Measurements from ENCODE around the gene CLEC18A. TPM values are rescaled to one million over a fixed set of nuclear protein-coding genes. Genes with fewer than 3 reads are reported as not detected.
"Not testable (repeated sequence)": the region's sequence is repeated elsewhere in the genome, so short reads cannot be mapped to it uniquely, and the experiment has no call there.

Gene CLEC18A
- 1 to 10 TPM in 1 of 3 donors, under 1 TPM in 2; 0.67 to 1.1 (median 0.89) TPM for polyA plus RNA-seq

GRCh38 chr16:69951017-69951671 lies at the start of gene CLEC18A:
CLEC18A (plus strand) TSS chr16:69951334; CDS start chr16:69951367, 33 bp downstream.
- WGBS, 3 donors: 67 to 79% (median 74%) methylated on average over 3 to 6 of the region's 26 CpGs
- not testable (repeated sequence) for H3K27ac ChIP-seq (ENCODE audit: low read depth, low read length)

- H3K27ac ChIP-seq (ENCODE audit: low read depth, low read length): no peak overlapping the region
- WGBS, 3 donors: 74 to 94% (median 77%) methylated on average over 8 of the region's 8 CpGs
Observed at GRCh38 chr16:69903865-69904415, 47.2 kb upstream of the CLEC18A start.

- no peak overlapping the region for H3K27ac ChIP-seq (ENCODE audit: low read depth, low read length)
- 74 to 88% (median 87%) methylated on average over 9 of the region's 9 CpGs for WGBS, 3 donors
Observed at GRCh38 chr16:69904495-69905170, 46.5 kb upstream of the CLEC18A start.

GRCh38 chr16:69905171-69905555 lies 46.0 kb upstream of the CLEC18A start:
- H3K27ac ChIP-seq (ENCODE audit: low read depth, low read length): no peak overlapping the region
- WGBS, 3 donors: 65 to 75% (median 75%) methylated on average over 2 of the region's 2 CpGs

GRCh38 chr16:69906838-69907401 lies 44.2 kb upstream of the CLEC18A start:
- H3K27ac ChIP-seq (ENCODE audit: low read depth, low read length): no peak overlapping the region
- 90 to 93% (median 91%) methylated on average over 6 of the region's 6 CpGs for WGBS, 3 donors

GRCh38 chr16:69909043-69909442 lies 42.1 kb upstream of the CLEC18A start:
- H3K27ac ChIP-seq (ENCODE audit: low read depth, low read length): no peak overlapping the region
- WGBS, 3 donors: 89 to 96% (median 95%) methylated on average over 8 of the region's 8 CpGs

- 76 to 94% (median 77%) methylated on average over 7 of the region's 7 CpGs for WGBS, 3 donors
Observed at GRCh38 chr16:69909760-69910159, 41.4 kb upstream of the CLEC18A start.

GRCh38 chr16:69910964-69911363 lies 40.2 kb upstream of the CLEC18A start:
- 54 to 63% (median 57%) methylated on average over 3 of the region's 3 CpGs for WGBS, 3 donors

More at GRCh38 chr16:69909760-69910159, 41.4 kb upstream of the CLEC18A start:
- H3K27ac ChIP-seq (ENCODE audit: low read depth, low read length): no peak overlapping the region

GRCh38 chr16:69916462-69916861 lies 34.7 kb upstream of the CLEC18A start:
- WGBS, 3 donors: 90 to 95% (median 95%) methylated on average over 1 of the region's 1 CpG
- H3K27ac ChIP-seq (ENCODE audit: low read depth, low read length): no peak overlapping the region

More at GRCh38 chr16:69910964-69911363, 40.2 kb upstream of the CLEC18A start:
- H3K27ac ChIP-seq (ENCODE audit: low read depth, low read length): no peak overlapping the region

- 70 to 89% (median 78%) methylated on average over 1 of the region's 1 CpG for WGBS, 3 donors
- H3K27ac ChIP-seq (ENCODE audit: low read depth, low read length): no peak overlapping the region
Observed at GRCh38 chr16:69917311-69917710, 33.8 kb upstream of the CLEC18A start.

- no peak overlapping the region for H3K27ac ChIP-seq (ENCODE audit: low read depth, low read length)
- WGBS, 3 donors: 59 to 65% (median 60%) methylated on average over 20 of the region's 20 CpGs
Observed at GRCh38 chr16:69917739-69918138, 33.4 kb upstream of the CLEC18A start.

GRCh38 chr16:69918241-69918640 lies 32.9 kb upstream of the CLEC18A start:
- 86 to 93% (median 89%) methylated on average over 1 of the region's 1 CpG for WGBS, 3 donors
- H3K27ac ChIP-seq (ENCODE audit: low read depth, low read length): no peak overlapping the region

- 71 to 89% (median 88%) methylated on average over 2 of the region's 2 CpGs for WGBS, 3 donors
Observed at GRCh38 chr16:69921127-69921526, 30.0 kb upstream of the CLEC18A start.

GRCh38 chr16:69922200-69922599 lies 28.9 kb upstream of the CLEC18A start:
- no peak overlapping the region for H3K27ac ChIP-seq (ENCODE audit: low read depth, low read length)
- WGBS, 3 donors: 82 to 92% (median 89%) methylated on average over 6 of the region's 6 CpGs

More at GRCh38 chr16:69921127-69921526, 30.0 kb upstream of the CLEC18A start:
- H3K27ac ChIP-seq (ENCODE audit: low read depth, low read length): no peak overlapping the region

- 67 to 79% (median 74%) methylated on average over 10 to 11 of the region's 11 CpGs for WGBS, 3 donors
- no peak overlapping the region for H3K27ac ChIP-seq (ENCODE audit: low read depth, low read length)
Observed at GRCh38 chr16:69924041-69924775, 26.9 kb upstream of the CLEC18A start.

GRCh38 chr16:69924777-69925191 lies 26.4 kb upstream of the CLEC18A start:
- WGBS, 3 donors: 31 to 62% (median 56%) methylated on average over 18 to 19 of the region's 19 CpGs
- H3K27ac ChIP-seq (ENCODE audit: low read depth, low read length): no peak overlapping the region

- H3K27ac ChIP-seq (ENCODE audit: low read depth, low read length): no peak overlapping the region
- 56 to 60% (median 60%) methylated on average over 8 of the region's 8 CpGs for WGBS, 3 donors
Observed at GRCh38 chr16:69925311-69925710, 25.8 kb upstream of the CLEC18A start.

- WGBS, 3 donors: 80 to 94% (median 90%) methylated on average over 8 of the region's 8 CpGs
- no peak overlapping the region for H3K27ac ChIP-seq (ENCODE audit: low read depth, low read length)
Observed at GRCh38 chr16:69926241-69926640, 24.9 kb upstream of the CLEC18A start.
